ENCODE measurements around the gene STX8.

Gene STX8

GRCh38 chr17:9389111-9389527, 186.5 kb downstream of the STX8 start:
- Histone ChIP-seq H3K18ac (ENCODE audit: low read length) (no peak overlapping the region), H3K4me3 (ENCODE audit: low read depth, low read length) (no peak overlapping the region), H4K91ac (ENCODE audit: low read depth, low read length) (no peak overlapping the region), H3K79me2 (ENCODE audit: control insufficient read depth, insufficient read depth, low read length, poor library complexity) (no peaks in the 10 kb centered on the region), H3K9ac (ENCODE audit: low read length) (no peak overlapping the region), H3K4ac (ENCODE audit: low read depth, low read length) (no peak overlapping the region), H2BK5ac (ENCODE audit: low read depth, low read length, poor library complexity) (no peak overlapping the region), H3K27ac (ENCODE audit: low read depth, low read length) (no peak overlapping the region), H3K9me3 (ENCODE audit: insufficient read depth, low read depth, low read length) (no peaks in the 10 kb centered on the region), H2AK5ac (ENCODE audit: low read length) (no peak overlapping the region), H3K14ac (ENCODE audit: low read length) (no peak overlapping the region), H2BK12ac (ENCODE audit: low read length) (no peak overlapping the region), H3K4me1 (ENCODE audit: control insufficient read depth in 1 of 2, insufficient read depth in 2 of 2, low read length in 2 of 2) (peaks cover 0 to 2% of the 10 kb centered on the region in 2 experiments), H3K36me3 (ENCODE audit: control insufficient read depth in 1 of 2, insufficient read depth in 2 of 2, low read length in 2 of 2) (no peaks in the 10 kb centered on the region), H3K79me1 (ENCODE audit: low read length) (no peaks in the 10 kb centered on the region), H4K8ac (ENCODE audit: low read depth, low read length) (no peak overlapping the region), H2BK120ac (ENCODE audit: insufficient read depth, low read length, poor library complexity) (no peak overlapping the region), H4K12ac (ENCODE audit: low read depth, low read length) (no peak overlapping the region), H3K27me3 (ENCODE audit: insufficient read depth, low read length) (no peaks in the 10 kb centered on the region), H2AFZ (ENCODE audit: insufficient read depth, low read length, poor library complexity) (no peak overlapping the region), H3K4me2 (ENCODE audit: low read length) (no peak overlapping the region), H3K23ac (ENCODE audit: low read length) (no peak overlapping the region)
- WGBS (ENCODE audit: extremely low coverage, insufficient coverage, insufficient read length), result no CpG with 5 or more reads among the region's 3 CpGs
- peak; percentile 40 to 57 for DNase-seq

GRCh38 chr17:9386401-9386800, 189.2 kb downstream of the STX8 start:
- H3K79me2 ChIP-seq (ENCODE audit: control insufficient read depth, insufficient read depth, low read length, poor library complexity), result no peaks in the 10 kb centered on the region
- no peak overlapping the region for H3K18ac ChIP-seq (ENCODE audit: low read length)
- H2BK12ac ChIP-seq (ENCODE audit: low read length), result no peak overlapping the region
- no peaks in the 10 kb centered on the region for H3K79me1 ChIP-seq (ENCODE audit: low read length)
- H3K27ac ChIP-seq (ENCODE audit: low read depth, low read length), result no peak overlapping the region
- H3K36me3 ChIP-seq (ENCODE audit: control insufficient read depth in 1 of 2, insufficient read depth in 2 of 2, low read length in 2 of 2), result no peaks in the 10 kb centered on the region
- no peak overlapping the region for H3K14ac ChIP-seq (ENCODE audit: low read length)
- no peak overlapping the region for H2AK5ac ChIP-seq (ENCODE audit: low read length)
- no peak overlapping the region for H3K23ac ChIP-seq (ENCODE audit: low read length)
- no peak for DNase-seq
- no peak overlapping the region for H4K8ac ChIP-seq (ENCODE audit: low read depth, low read length)
- H3K4me3 ChIP-seq (ENCODE audit: low read depth, low read length), result no peak overlapping the region
- H2AFZ ChIP-seq (ENCODE audit: insufficient read depth, low read length, poor library complexity), result no peak overlapping the region
- no peaks in the 10 kb centered on the region for H3K9me3 ChIP-seq (ENCODE audit: insufficient read depth, low read depth, low read length)
- H3K4me2 ChIP-seq (ENCODE audit: low read length), result no peak overlapping the region
- no peak overlapping the region for H4K91ac ChIP-seq (ENCODE audit: low read depth, low read length)
- H3K4me1 ChIP-seq (ENCODE audit: control insufficient read depth in 1 of 2, insufficient read depth in 2 of 2, low read length in 2 of 2), result peaks cover 0 to 2% of the 10 kb centered on the region in 2 experiments
- no CpG with 5 or more reads among the region's 3 CpGs for WGBS (ENCODE audit: extremely low coverage, insufficient coverage, insufficient read length)
- no peak overlapping the region for H3K9ac ChIP-seq (ENCODE audit: low read length)
- H3K4ac ChIP-seq (ENCODE audit: low read depth, low read length), result no peak overlapping the region
- no peak overlapping the region for H4K12ac ChIP-seq (ENCODE audit: low read depth, low read length)
- no peak overlapping the region for H2BK120ac ChIP-seq (ENCODE audit: insufficient read depth, low read length, poor library complexity)
- H3K27me3 ChIP-seq (ENCODE audit: insufficient read depth, low read length), result no peaks in the 10 kb centered on the region
- H2BK5ac ChIP-seq (ENCODE audit: low read depth, low read length, poor library complexity), result no peak overlapping the region

- no peak for DNase-seq
- no peak overlapping the region for H2BK5ac ChIP-seq (ENCODE audit: low read depth, low read length, poor library complexity)
- no peak overlapping the region for H4K12ac ChIP-seq (ENCODE audit: low read depth, low read length)
- H3K27ac ChIP-seq (ENCODE audit: low read depth, low read length), result no peak overlapping the region
- H3K79me1 ChIP-seq (ENCODE audit: low read length), result no peaks in the 10 kb centered on the region
- no peak overlapping the region for H3K18ac ChIP-seq (ENCODE audit: low read length)
- H3K4ac ChIP-seq (ENCODE audit: low read depth, low read length), result no peak overlapping the region
- no peak overlapping the region for H3K9ac ChIP-seq (ENCODE audit: low read length)
- no peaks in the 10 kb centered on the region for H3K79me2 ChIP-seq (ENCODE audit: control insufficient read depth, insufficient read depth, low read length, poor library complexity)
- no peak overlapping the region for H2AFZ ChIP-seq (ENCODE audit: insufficient read depth, low read length, poor library complexity)
- no peak overlapping the region for H3K4me2 ChIP-seq (ENCODE audit: low read length)
- H3K27me3 ChIP-seq (ENCODE audit: insufficient read depth, low read length), result no peaks in the 10 kb centered on the region
- no peaks in the 10 kb centered on the region for H3K9me3 ChIP-seq (ENCODE audit: insufficient read depth, low read depth, low read length)
- H2AK5ac ChIP-seq (ENCODE audit: low read length), result no peak overlapping the region
- H2BK12ac ChIP-seq (ENCODE audit: low read length), result no peak overlapping the region
- H2BK120ac ChIP-seq (ENCODE audit: insufficient read depth, low read length, poor library complexity), result no peak overlapping the region
- WGBS (ENCODE audit: extremely low coverage, insufficient coverage, insufficient read length), result no CpG with 5 or more reads among the region's 3 CpGs
- H3K23ac ChIP-seq (ENCODE audit: low read length), result no peak overlapping the region
- no peak overlapping the region for H4K8ac ChIP-seq (ENCODE audit: low read depth, low read length)
- H3K4me3 ChIP-seq (ENCODE audit: low read depth, low read length), result no peak overlapping the region
- H4K91ac ChIP-seq (ENCODE audit: low read depth, low read length), result no peak overlapping the region
- H3K36me3 ChIP-seq (ENCODE audit: control insufficient read depth in 1 of 2, insufficient read depth in 2 of 2, low read length in 2 of 2), result no peaks in the 10 kb centered on the region
- H3K14ac ChIP-seq (ENCODE audit: low read length), result no peak overlapping the region
- no peaks in the 10 kb centered on the region for H3K4me1 ChIP-seq (ENCODE audit: control insufficient read depth in 1 of 2, insufficient read depth in 2 of 2, low read length in 2 of 2)
Measured at GRCh38 chr17:9383826-9384225, 191.8 kb downstream of the STX8 start.

- Histone ChIP-seq H3K23ac (ENCODE audit: low read length) (no peak overlapping the region), H4K8ac (ENCODE audit: low read depth, low read length) (no peak overlapping the region), H3K79me1 (ENCODE audit: low read length) (no peaks in the 10 kb centered on the region), H2AFZ (ENCODE audit: insufficient read depth, low read length, poor library complexity) (no peak overlapping the region), H2BK120ac (ENCODE audit: insufficient read depth, low read length, poor library complexity) (no peak overlapping the region), H3K79me2 (ENCODE audit: control insufficient read depth, insufficient read depth, low read length, poor library complexity) (no peaks in the 10 kb centered on the region), H3K9me3 (ENCODE audit: insufficient read depth, low read depth, low read length) (no peaks in the 10 kb centered on the region), H3K36me3 (ENCODE audit: control insufficient read depth in 1 of 2, insufficient read depth in 2 of 2, low read length in 2 of 2) (no peaks in the 10 kb centered on the region), H2AK5ac (ENCODE audit: low read length) (no peak overlapping the region), H3K9ac (ENCODE audit: low read length) (no peak overlapping the region), H4K12ac (ENCODE audit: low read depth, low read length) (no peak overlapping the region), H2BK12ac (ENCODE audit: low read length) (no peak overlapping the region), H3K14ac (ENCODE audit: low read length) (no peak overlapping the region), H3K18ac (ENCODE audit: low read length) (no peak overlapping the region), H3K4me1 (ENCODE audit: control insufficient read depth in 1 of 2, insufficient read depth in 2 of 2, low read length in 2 of 2) (no peaks in the 10 kb centered on the region), H2BK5ac (ENCODE audit: low read depth, low read length, poor library complexity) (no peak overlapping the region), H3K27ac (ENCODE audit: low read depth, low read length) (no peak overlapping the region), H3K27me3 (ENCODE audit: insufficient read depth, low read length) (no peaks in the 10 kb centered on the region), H3K4me3 (ENCODE audit: low read depth, low read length) (no peak overlapping the region), H3K4me2 (ENCODE audit: low read length) (no peak overlapping the region), H4K91ac (ENCODE audit: low read depth, low read length) (no peak overlapping the region), H3K4ac (ENCODE audit: low read depth, low read length) (no peak overlapping the region)
- no peak for DNase-seq
- WGBS (ENCODE audit: extremely low coverage, insufficient coverage, insufficient read length), result no CpG with 5 or more reads among the region's 2 CpGs
Measured at GRCh38 chr17:9382626-9383025, 193.0 kb downstream of the STX8 start.
